AG04450 (cell line): Measurements from ENCODE around the gene TSPO. TPM values are rescaled to one million over a fixed set of nuclear protein-coding genes. Genes with fewer than 3 reads are reported as not detected.
A peak's percentile ranks its signal among the peaks of the same experiment; 100 is the strongest.

Source experiments
- CTCF ChIA-PET: fragments of 300-600, 350-600 bp; formaldehyde crosslinking; extraction: SDS; loops from one replicate; lab custom pipeline; 2022; ENCODE audit warnings: antibody characterized with exemption, inconsistent platforms; lab: Charles Lee
- POLR2A ChIA-PET: fragments of 350-600 bp; formaldehyde crosslinking; extraction: SDS; loops from one replicate; lab custom pipeline; 2021; ENCODE audit warnings: antibody characterized with exemption, inconsistent platforms; lab: Yijun Ruan, JAX
- DNase-seq: peaks from one replicate; pipeline ENCODE4 v3.0.0-alpha.2; 2011; ENCODE audit warnings: low read depth, low spot score
- H3K27ac ChIP-seq: one replicate; pipeline ENCODE4 v1.5.1; 2012; ENCODE audit warnings: low read depth, low read length, control low read depth
- H3K27me3 ChIP-seq: one replicate; pipeline ENCODE4 v1.6.0; 2012; ENCODE audit warnings: low read length; ENCODE audit not compliant: control insufficient read depth, insufficient read depth
- H3K4me3 ChIP-seq: 2 replicates; pipeline ENCODE4 v1.5.1; 2011; ENCODE audit warnings: mild to moderate bottlenecking, low read depth, low read length, control low read depth
- H3K9me3 ChIP-seq: 2 replicates; pipeline ENCODE4 v1.5.1; 2012; ENCODE audit warnings: low read length; ENCODE audit not compliant: control insufficient read depth, insufficient read depth
- CTCF ChIP-seq: IDR thresholded peaks from 2 replicates; pipeline ENCODE4 v1.5.1; 2011; ENCODE audit warnings: low read depth, low read length, control low read depth, inconsistent platforms
- polyA plus RNA-seq: library from polyadenylated mRNA; depleted of rRNA; stranded (reverse); fragments of >200 nt; gene quantifications from 2 replicates; pipeline ENCODE4 v1.2.3, GENCODE V29; 2011

The TSPO gene
- polyA plus RNA-seq, 1 experiment: 107 TPM

DNA sequence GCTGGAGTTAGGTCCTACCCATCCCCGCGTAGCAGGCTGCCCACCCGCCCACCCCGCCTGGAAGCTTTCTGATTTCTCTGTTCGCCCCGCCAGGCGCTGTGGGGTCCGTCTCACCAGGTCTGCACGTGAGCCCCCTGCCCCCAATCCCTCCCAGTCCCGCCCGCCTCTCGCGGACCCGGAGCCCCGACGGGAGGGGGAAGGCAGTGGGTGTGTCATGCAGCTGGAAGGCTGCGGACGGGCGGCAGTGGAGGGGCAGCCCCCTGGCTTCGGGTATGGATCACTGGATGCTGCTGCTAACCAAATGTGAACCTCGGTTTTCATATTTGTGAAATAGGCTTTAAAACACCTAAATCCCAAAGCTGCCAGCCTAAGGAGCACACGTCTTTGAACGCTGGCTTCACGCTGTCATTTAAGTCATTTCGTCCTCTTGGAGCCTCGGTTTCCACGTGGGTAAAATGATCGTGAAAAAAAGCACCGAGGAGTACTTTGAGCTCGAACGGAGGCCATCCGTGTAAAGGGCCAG, 41.4 kb upstream of the TSPO start:
- peak overlapping the region; percentile 52 for H3K4me3 ChIP-seq
- ChIA-PET CTCF (no interaction called here), POLR2A (no interaction called here)
- H3K9me3 ChIP-seq: no peaks in the 10 kb centered on the region; the same call in 1 of the 2 replicates
- no peak for TF ChIP-seq CTCF
- peaks cover 62% of the 10 kb centered on the region for H3K27me3 ChIP-seq
- H3K27ac ChIP-seq: no peak overlapping the region
- no peak for DNase-seq

GRCh38 chr22:43110444-43110926, 40.9 kb upstream of the TSPO start, which contains the start of gene BIK:
TSS of gene BIK (plus strand) at chr22:43110750. CDS start at chr22:43124023, 13,273 bp downstream.
- ChIA-PET CTCF (no interaction called here), POLR2A (no interaction called here)
- no peaks in the 10 kb centered on the region; the same call in 1 of the 2 replicates for H3K9me3 ChIP-seq
- H3K27ac ChIP-seq: no peak within 1 kb of the TSS
- DNase-seq: no peak
- TF ChIP-seq CTCF: peak; percentile 37
- peaks cover 62% of the 10 kb centered on the region for H3K27me3 ChIP-seq
- peak within 1 kb of the TSS; percentile 52 for H3K4me3 ChIP-seq

GRCh38 chr22:43110927-43111623, 40.3 kb upstream of the TSPO start:
- no peak for DNase-seq
- no peaks in the 10 kb centered on the region; the same call in 1 of the 2 replicates for H3K9me3 ChIP-seq
- TF ChIP-seq CTCF: no peak
- ChIA-PET CTCF (no interaction called here), POLR2A (no interaction called here)
- no peak overlapping the region for H3K27ac ChIP-seq
- peaks cover 61% of the 10 kb centered on the region for H3K27me3 ChIP-seq
- peak overlapping the region; percentile 45 for H3K4me3 ChIP-seq

- no peak overlapping the region for H3K4me3 ChIP-seq
Measured at GRCh38 chr22:43113526-43114251, 37.7 kb upstream of the TSPO start.

More at GRCh38 chr22:43113526-43114251, 37.7 kb upstream of the TSPO start:
- Histone ChIP-seq H3K27me3 (peaks cover 52% of the 10 kb centered on the region), H3K27ac (no peak overlapping the region), H3K9me3 (no peaks in the 10 kb centered on the region; the same call in 1 of the 2 replicates)
- POLR2A ChIA-PET: interaction anchor here (0.6 kb wide), 1 partner anchor 12 kb away, joined by 3 read pairs; no protein-coding TSS in a partner anchor
- CTCF ChIA-PET: no interaction called here
- no peak for TF ChIP-seq CTCF
- DNase-seq: no peak
